ENCODE results near the gene USP33. TPM values are rescaled to one million over a fixed set of nuclear protein-coding genes. Genes with fewer than 3 reads are reported as not detected.

Gene USP33
- polyA plus RNA-seq, 1 of the 3 experiments (the other 2 are of a cell fraction), result 26.3 TPM

DNA sequence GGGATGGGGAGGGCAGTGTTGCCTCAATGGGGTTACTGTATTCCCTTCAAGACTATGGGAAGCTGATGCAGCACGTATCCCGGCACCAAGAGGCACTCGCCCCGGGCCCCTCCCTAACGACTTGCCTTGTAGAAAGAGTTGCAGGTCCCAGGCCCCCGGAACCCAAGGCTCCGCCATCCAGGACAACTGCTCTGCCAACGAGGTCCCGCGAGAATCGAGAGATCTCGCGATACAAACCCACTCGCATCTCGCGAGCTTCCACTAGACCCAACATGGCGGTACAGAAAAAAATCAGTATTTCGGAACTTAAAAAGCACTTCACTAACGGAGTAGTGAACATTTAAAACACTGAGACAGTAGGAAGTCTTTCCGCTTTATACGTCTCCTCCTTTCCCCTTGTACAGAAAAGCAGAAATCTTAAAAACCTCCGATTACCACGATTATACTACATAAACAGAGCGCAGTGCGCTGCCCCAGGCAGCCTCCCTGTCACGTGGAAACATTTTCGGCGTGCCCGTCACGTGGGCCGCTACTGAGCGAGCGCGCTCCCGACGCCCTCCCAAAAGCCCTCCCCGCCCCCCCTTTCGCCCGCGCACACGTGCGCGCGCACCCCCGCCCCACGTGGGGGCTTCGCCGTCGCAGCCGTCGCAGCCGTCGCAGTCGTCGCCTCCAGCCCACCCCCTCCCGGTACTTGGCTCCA, 77.0 kb downstream of the USP33 start, which contains the start of gene ZZZ3 (continued):
- TF ChIP-seq RXRA (IDR thresholded peaks at IDR 0.05; ENCODE audit: borderline replicate concordance, low read depth) (no peak), NRF1 (IDR thresholded peaks at IDR 0.05; ENCODE audit: low read depth, low read length) (peak; percentile 39), CHD2 (IDR thresholded peaks at IDR 0.05; ENCODE audit: low read length, partially characterized antibody) (peak; percentile 100), RCOR1 (IDR thresholded peaks at IDR 0.05; ENCODE audit: low read length) (no peak), EP300 (IDR thresholded peaks at IDR 0.05; ENCODE audit: borderline replicate concordance in 1 of 2, low read depth in 1 of 2, low read length in 1 of 2) (0 out of 4 replicates have a peak, but pooled peaks of 1 of the 2 experiments have one; percentile 11), SMC3 (IDR thresholded peaks at IDR 0.05; ENCODE audit: low read depth, low read length) (no peak), TEAD4 (IDR thresholded peaks at IDR 0.05; ENCODE audit: borderline replicate concordance, insufficient read depth) (no peak), TAF1 (IDR thresholded peaks at IDR 0.05; ENCODE audit: borderline replicate concordance, low read depth, low read length) (peak; percentile 94)
- TF ChIP-seq, protein P1, sequence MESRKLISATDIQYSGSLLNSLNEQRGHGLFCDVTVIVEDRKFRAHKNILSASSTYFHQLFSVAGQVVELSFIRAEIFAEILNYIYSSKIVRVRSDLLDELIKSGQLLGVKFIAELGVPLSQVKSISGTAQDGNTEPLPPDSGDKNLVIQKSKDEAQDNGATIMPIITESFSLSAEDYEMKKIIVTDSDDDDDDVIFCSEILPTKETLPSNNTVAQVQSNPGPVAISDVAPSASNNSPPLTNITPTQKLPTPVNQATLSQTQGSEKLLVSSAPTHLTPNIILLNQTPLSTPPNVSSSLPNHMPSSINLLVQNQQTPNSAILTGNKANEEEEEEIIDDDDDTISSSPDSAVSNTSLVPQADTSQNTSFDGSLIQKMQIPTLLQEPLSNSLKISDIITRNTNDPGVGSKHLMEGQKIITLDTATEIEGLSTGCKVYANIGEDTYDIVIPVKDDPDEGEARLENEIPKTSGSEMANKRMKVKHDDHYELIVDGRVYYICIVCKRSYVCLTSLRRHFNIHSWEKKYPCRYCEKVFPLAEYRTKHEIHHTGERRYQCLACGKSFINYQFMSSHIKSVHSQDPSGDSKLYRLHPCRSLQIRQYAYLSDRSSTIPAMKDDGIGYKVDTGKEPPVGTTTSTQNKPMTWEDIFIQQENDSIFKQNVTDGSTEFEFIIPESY (IDR thresholded peaks at IDR 0.05; ENCODE audit: borderline replicate concordance, low read depth), result peak; percentile 99

DNA sequence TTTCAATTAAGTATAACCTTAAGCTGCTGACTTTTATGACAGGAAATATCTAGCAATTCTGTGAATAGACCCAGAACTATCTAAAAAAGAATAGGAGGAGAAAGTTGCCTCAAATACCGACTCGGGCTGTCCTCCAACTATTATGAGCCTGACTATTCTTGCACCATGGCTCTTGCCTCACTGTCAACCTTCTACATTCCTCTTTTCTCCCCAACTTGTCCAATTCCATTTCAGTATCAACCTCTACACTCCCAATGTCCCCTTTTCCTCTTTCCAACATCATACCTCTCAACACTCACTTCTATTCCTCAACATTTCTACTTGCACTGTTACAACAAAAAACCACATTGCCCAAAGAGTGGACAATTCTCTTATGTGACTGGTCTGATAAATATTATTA, 79.5 kb downstream of the USP33 start:
- H3K27me3 ChIP-seq (ENCODE audit: insufficient read depth), result no peaks in the 10 kb centered on the region
- H3K4me2 ChIP-seq, result peak overlapping the region; percentile 45
- H3K36me3 ChIP-seq (replicated peaks in 1 of 2; ENCODE audit: control insufficient read depth in 1 of 2, insufficient read depth in 2 of 2, low read length in 1 of 2), result peaks cover under 1 to 23% of the 10 kb centered on the region in 2 experiments
- TF ChIP-seq MXI1 (IDR thresholded peaks at IDR 0.05; ENCODE audit: low read depth, low read length) (no peak), RCOR1 (IDR thresholded peaks at IDR 0.05; ENCODE audit: low read length) (no peak), RXRA (IDR thresholded peaks at IDR 0.05; ENCODE audit: borderline replicate concordance, low read depth) (no peak), MAX (IDR thresholded peaks at IDR 0.05; ENCODE audit: low read depth) (no peak), GABPA (IDR thresholded peaks at IDR 0.05; ENCODE audit: low read depth) (no peak), FOXJ3 (CRISPR knock-in tag; IDR thresholded peaks at IDR 0.05) (no peak)
- TF ChIP-seq, protein P2, sequence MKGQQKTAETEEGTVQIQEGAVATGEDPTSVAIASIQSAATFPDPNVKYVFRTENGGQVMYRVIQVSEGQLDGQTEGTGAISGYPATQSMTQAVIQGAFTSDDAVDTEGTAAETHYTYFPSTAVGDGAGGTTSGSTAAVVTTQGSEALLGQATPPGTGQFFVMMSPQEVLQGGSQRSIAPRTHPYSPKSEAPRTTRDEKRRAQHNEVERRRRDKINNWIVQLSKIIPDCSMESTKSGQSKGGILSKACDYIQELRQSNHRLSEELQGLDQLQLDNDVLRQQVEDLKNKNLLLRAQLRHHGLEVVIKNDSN (IDR thresholded peaks at IDR 0.05; ENCODE audit: borderline replicate concordance, low read depth), result no peak
- TF ChIP-seq, protein P1 (IDR thresholded peaks at IDR 0.05; ENCODE audit: borderline replicate concordance, low read depth), result no peak
- DNase-seq, result no peak
- ChIA-PET POLR2A (no interaction called here), CTCF (no interaction called here)
- peaks cover 20 to 28% of the 10 kb centered on the region in 2 experiments; a peak in 3 of 4 replicates for H3K4me1 ChIP-seq (ENCODE audit: control insufficient read depth in 1 of 2, insufficient read depth in 2 of 2, low read depth in 1 of 2, low read length in 1 of 2)
- H3F3A ChIP-seq (replicated peaks; ENCODE audit: insufficient read depth), result peaks cover 22% of the 10 kb centered on the region
- peaks cover 73% of the 10 kb centered on the region for H3K79me2 ChIP-seq (ENCODE audit: insufficient read depth)
- no peaks in the 10 kb centered on the region for H3K9me2 ChIP-seq
- H3K9me3 ChIP-seq, result no peaks in the 10 kb centered on the region
- H2AFZ ChIP-seq (ENCODE audit: low read depth), result no peak overlapping the region
- H3K4me3 ChIP-seq (ENCODE audit: low read depth in 2 of 2, low read length in 1 of 2), result no peak overlapping the region
- WGBS (ENCODE audit: low lambda C conversion rate), result 89% methylated on average over 2 of the region's 2 CpGs
- H3K9ac ChIP-seq, result no peak overlapping the region
- no peak overlapping the region for H3K27ac ChIP-seq (ENCODE audit: low read depth in 2 of 2, low read length in 1 of 2)
- H4K20me1 ChIP-seq (ENCODE audit: insufficient read depth), result peaks cover 34% of the 10 kb centered on the region

Measured in SK-N-SH (cell line).